HG03060 (cell line): ENCODE measurements around the gene SLC39A11.

Source experiments
- ATAC-seq: cut with Tn5 transposase; IDR thresholded peaks from one replicate; pipeline ENCODE4 v1.9.1; 2021; ENCODE audit warnings: low read depth, moderate number of reproducible peaks; ENCODE audit not compliant: unreplicated experiment

Gene SLC39A11

DNA sequence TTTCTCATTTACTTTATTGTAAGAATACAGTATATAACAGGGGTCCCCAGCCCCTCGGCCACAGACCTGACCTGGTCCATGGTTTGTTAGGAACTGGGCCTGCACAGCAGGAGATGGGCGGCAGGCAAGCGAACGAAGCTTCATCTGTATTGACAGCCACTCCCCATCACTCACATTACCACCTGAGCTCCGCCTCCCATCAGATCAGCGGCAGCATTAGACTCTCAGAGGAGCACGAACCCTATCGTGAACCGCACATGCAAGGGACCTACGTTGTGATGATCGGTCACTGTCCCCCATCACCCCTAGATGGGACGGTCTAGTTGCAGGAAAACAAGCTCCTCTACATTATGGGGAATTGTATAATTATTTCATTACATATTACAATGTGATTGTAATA is 410.6 kb downstream of the SLC39A11 start:
- no peak for ATAC-seq

DNA sequence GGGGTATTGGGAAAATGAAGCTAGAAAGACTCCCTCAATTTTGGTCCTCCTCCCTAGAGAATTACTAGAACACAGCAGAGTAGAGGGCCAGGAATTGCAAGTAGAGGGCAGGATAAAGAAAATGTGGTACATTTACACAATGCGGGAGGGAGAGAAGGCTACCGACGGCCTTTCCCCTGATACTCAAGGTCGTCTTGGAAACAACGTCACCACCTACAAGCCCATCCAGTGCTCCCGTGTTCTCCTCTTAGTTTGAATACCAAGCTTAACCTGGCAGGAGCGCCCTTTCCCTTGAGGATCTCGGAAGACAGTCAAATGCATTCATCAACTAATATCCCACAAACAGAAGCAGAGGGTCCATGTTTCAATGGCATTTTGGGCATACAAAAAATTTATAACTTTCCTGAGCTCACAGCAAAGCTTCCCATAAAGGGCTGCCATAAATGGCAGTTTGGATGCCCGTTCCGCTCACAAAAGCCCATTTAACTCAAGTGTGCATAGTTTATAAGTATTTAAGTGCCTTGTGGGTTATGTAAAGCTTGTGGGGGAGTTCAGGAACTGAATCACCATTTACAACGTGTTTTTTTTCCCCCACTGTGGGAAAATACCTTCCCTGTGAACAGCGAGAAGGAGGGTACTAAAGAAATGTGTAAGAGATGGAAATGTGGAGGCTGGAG is 414.6 kb downstream of the SLC39A11 start:
- no peak for ATAC-seq

DNA sequence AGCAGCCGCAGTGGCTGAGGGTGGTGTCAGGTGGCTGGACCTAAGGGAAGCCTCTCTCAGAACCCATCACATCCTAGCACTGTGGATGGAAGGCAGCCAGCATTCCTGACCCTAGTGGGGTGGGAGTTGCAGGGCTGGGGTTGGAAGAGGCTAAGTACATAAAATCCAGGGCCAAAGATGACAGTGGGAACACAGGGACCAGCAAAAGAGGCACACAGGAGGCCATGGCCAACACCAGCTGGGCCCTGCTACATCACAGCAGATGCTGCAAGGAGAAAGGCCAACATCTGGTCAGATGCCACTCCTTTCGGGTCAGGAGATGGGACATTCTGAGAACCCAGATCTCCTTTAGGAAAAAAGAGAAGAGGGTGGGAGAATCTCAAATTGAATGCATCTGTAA is 415.4 kb downstream of the SLC39A11 start:
- ATAC-seq, result no peak

DNA sequence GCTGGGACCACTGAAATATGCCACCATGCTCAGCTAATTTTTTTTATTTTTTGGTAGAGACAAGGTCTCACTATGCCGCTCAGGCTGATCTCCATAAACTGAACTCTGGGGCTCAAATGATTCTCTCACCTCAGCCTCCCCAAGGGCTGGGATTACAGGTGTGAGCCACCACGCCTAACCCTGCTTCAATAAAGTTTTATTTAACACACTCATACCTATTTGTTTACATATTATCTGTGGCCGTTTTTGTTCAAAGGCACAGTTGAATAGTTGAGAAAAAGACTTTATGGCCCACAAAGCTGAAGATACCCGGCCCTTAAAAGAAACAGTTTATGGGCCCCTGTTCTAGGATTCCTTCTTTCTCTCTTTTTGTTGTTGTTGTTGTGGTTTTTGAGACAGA is 419.8 kb downstream of the SLC39A11 start:
- no peak for ATAC-seq

DNA sequence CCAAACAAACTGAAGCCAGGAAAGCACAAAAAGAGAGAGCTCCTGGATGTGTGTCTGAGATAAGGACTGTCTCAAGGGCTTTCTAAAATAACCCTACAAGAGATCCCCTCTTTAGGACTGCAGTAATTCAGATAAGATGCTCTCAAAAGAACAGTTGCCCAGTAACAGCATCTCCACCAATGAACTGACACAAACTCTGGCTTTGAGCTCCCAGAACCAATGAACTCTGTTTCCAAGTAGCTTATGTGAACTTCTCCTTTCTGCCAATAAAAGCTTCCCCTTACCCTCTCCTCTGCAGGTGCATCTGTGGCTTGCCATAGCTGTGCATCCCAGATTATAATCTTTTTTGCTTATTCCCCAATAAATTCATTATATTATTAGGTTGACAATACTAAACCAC is 421.5 kb downstream of the SLC39A11 start:
- no peak for ATAC-seq

DNA sequence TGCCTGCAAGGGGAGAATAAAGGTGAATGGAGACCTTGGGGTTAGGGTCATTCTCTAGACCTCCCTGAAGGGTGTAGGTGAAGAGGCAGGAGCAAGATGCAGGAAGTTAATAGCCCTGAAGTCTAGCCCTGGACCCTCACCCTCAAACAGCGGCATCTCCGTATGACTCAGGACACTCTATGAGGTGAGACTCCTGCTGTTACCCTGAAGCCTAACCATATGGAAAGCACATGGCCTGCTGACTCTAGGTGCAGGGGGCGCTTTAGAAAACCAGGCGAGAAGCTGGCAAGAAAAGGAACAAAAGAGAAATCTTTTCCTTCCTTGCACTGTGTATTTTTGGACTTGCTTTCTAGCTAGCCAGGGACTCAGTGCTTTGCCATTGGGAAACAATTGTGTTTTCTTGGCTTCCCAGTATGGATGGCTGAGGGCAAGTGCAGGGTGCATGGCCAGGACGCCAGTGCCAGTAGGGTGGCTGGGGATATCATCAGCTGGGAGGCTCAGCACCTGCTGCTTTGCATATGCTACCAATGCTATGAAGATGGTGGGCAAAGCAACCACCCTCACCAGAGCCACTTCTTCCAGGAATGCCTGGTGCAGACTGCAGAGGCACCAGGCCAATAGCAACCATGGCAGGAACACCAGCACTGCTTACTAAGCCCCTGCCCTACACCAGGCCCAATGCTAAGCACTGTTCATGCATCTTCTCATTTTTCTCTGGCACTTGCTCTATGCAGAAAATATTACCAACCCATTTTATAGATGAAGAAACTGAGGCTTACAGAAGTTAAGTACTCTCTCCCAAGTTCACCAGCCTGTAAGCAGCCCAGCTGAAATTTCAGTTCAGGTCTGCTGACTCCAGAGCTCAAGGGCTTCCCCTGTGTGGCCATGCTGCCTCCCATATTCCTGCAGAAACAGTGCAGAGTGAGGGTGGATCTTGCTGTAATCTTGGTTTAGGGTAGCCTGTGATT is 425.1 kb downstream of the SLC39A11 start:
- no peak for ATAC-seq

DNA sequence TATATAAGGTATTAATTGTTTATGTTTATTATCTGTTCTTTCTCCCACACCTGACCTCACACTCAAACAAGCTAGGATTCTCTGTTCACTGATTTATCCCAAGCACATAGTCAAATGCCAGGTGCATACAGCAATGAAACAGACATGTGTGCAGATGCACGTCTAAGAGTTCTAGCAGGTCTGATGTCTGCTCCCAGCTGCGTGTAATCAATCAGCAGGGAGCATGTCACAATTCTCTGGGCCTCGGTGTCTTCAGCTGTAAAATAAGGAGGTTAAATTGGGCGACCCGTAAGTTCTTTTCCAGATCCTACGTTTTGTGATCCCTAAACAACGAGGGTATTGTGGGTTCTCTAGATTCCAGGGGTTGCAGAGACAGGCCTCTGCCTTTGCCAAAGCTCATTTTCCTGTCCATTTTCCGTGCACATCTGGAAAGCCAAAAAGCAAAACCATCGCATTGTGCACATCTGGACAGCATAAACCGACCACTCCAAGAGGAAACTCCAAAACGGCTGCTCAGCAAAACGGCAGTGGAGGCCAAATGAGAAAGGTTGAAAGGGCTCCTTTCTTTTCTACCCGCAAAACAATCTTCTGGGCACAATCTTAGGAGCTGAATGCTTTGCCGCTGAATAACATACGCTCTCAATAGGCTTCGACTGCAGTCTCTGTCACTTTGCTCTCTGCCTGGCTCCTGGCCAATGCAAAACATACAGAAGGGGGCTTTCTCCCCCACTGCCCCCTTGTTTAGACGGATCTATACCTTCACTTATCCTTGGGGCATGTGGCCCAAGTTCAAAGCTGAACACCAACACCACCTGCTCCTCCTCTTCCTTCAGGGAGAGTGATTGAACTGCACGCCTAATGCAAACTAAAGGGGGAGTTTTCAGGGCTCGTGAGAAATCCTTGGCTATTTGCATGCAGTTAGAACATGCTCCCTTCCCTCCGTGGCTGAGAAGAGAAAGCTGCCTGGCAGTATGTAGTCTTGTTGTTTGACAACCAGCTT is 426.3 kb downstream of the SLC39A11 start:
- no peak for ATAC-seq

DNA sequence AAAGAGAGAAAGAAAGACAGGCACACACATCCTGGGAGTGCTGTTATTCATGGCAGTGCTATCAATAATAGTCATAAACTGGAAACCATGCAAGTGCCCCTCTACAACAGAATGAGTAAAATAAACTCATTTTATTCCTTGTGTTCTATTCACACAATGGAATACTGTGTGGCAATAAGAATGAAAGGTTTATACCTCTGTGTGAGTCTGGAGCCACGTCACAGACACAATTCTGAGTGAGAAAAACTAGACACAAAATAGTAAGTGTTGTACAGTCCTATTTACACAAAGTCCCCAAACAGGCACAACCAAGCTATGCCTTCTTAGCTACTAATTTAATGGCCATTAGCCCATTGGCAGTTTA is 429.7 kb downstream of the SLC39A11 start:
- no peak for ATAC-seq

DNA sequence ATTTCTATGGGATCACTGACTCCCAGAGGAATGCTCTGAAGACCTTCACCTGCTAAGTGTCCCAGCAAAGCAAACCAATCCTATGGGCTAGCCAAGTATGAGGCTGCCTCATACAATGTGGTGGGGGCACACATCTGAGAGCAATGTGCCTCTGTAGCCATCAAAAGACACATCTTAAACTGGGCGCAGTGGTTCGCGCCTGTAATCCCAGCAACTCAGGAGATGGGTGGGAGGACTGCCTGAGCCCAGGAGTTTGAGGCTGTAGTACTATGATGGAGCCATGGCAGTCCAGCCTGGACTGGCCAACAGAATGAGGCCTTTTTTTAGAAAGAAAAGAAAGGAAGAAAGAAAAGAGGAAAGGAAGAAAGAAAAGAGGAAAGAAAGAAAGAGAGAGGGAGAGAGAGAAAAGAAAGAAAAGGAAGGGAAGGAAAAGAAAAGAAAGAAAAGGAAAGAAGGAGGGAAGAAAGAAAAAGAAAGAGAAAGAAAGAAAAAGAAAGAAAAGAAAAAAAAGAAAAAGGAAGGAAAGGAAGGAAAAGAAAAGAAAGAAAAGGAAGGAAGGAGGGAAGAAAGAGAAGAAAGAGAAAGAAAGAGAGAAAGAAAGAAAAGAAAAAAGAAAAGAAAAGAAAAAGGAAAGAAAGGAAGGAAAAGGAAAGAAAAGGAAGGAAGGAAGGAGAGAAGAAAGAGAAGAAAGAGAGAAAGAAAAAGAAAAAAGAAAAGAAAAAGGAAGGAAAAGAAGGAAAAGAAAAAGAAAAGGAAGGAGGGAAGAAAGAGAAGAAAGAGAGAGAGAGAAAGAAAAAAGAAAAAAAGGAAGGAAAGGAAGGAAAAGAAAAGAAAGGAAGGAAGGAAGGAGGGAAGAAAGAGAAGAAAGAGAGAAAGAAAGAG is 430.3 kb downstream of the SLC39A11 start:
- no peak for ATAC-seq

DNA sequence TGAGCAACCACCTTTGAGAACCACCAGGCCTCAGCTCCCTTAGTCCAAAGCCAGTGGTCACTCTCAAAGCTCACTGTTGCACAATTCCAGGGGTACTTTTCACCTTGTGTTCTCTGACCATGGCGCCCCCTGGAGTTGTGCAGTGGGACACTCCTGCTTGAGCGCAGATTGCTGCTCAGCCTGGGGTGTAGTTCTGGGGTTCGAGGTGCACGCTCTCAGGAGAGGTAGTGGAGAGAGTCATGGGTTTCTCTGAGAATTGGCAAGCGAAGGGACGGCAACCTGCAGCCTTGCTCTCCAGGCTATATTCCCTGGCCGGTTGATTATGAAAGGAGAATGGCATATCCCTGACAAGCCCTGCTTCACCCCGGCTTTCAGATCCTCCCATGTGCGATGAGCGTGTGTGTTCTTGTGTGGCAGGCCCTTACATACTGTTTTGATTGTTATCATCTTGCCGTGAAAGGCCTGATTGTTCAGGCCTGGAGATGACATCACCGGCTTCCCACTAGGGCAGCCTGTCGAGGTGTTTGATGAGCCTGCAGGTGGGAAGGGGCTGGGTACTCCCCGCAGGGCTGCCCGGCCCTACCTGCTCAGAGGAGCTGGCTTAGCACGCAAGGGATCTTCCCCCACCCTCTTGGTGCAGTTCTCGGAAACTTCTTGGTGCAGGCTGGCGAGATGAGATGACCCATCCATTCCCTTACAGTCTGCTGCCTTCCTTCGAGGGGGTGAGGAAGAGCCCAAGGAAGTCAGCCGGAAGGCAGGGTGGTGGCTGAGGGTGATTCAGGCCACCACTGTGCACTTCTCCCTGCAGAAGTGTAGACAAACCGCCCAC is 431.2 kb downstream of the SLC39A11 start:
- ATAC-seq, result no peak

DNA sequence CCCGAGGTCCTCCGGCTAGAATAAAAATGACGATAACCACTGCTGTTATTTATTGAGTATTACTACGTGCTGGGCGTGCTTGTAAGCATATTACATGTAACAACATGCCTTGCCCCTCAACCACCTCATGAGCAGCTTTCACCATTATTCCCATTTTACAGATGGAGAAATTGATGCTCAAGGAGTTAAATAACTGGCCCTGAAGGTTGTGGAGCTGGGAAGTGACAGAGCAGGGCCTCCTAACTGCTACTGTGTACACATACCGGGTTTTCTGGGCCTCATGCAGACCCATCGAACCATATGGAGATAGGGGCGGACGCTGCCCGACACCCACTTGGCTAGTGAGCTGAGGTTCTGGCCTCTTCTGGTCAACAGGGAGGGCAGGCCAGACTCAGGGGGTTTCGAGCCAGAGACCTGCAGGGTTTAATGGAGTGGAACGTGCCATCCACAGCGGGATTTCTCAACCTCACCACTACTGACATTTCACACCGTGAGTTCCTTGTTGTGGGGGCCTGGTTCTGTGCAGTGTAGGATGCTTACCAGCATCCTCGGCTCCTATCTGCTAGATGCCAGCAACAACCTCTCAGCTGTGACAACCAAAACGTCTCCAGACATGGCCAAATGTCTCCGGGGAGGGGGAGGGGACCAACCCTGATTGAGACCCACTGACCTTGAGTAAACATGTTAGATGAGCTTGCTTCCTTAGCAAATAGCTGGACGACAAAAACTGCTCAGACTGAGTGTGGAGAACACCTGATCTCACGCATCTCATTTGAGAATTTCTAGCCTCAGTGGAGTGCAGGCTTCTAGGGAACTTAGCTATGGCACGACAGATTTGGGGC is 432.0 kb downstream of the SLC39A11 start:
- ATAC-seq, result no peak

DNA sequence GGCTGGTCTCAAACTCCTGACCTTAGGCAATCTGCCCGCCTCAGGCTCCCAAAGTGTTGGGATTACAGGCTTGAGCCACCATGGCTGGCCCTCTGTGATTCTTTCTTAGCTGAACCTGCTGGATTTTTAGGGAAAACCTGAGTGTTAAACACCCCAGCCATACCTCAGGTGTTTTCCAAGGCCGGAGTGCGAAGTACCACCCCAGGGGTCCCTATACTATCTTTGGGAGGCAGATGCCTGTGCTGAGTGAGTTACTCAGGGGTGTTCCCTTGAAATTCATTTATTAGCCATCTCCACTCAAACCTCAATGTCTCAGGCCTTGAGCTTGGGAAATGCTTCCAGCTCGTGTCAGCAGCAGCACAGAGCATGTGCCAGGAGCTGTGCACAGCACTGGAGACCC is 432.7 kb downstream of the SLC39A11 start:
- no peak for ATAC-seq

DNA sequence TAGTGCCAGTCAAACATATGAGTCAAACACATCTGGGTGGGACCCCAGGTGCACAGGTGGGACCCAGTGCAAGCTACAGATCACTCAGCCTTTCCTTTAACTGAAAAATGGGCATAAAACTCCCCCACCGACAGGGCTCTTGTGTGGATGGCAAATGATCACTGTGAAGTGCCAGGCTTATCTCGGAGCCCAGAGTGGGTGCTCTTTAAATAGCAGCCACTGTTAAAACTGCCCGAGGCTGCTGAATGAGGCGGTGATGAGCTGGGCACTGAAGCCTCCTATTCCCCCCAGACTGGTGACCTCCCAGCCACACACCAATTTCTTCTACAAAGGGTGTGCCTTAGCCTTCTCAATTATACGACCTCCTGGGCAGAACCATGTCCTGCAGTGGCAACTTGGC is 433.8 kb downstream of the SLC39A11 start:
- no peak for ATAC-seq

DNA sequence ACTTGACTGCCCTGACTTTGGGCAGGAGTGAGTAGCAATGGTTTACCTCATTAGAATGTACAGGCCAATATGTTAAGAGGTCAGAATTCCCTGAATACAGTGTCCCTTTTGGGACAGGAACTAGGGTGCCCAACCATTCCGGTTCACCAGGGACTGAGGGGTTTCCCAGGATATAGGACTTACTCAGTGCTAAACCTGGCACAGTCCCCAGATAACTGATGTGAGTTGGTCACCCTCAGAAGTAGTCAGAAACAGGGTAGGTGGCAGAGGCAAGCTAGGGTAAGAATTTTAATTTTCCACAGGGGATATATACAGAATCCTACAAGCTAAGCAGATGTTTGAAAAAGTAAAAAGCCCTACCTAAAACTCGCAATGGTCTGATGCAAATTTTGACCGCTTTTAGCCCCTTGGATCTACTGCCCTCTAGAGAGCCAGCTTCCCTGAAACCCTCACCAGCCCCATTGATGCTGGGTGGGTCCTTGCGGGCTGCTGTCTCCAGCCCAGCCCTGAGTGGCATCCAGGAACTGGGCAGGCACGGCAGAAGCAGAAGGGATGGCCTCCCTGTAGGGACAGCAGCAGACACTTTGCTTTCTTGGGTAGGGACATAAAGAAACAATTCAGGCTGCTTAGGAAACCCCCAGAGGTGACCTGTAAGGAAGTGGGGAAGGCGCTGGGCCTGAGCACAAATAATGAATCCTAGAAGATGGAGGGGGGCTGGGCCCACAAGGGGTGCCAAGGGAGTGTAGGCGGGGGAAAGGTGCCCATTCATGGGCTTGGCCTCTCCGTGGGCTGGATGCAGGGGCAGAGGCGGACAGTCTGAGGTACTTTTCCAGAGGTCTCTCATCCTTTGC is 434.8 kb downstream of the SLC39A11 start:
- ATAC-seq, result no peak

DNA sequence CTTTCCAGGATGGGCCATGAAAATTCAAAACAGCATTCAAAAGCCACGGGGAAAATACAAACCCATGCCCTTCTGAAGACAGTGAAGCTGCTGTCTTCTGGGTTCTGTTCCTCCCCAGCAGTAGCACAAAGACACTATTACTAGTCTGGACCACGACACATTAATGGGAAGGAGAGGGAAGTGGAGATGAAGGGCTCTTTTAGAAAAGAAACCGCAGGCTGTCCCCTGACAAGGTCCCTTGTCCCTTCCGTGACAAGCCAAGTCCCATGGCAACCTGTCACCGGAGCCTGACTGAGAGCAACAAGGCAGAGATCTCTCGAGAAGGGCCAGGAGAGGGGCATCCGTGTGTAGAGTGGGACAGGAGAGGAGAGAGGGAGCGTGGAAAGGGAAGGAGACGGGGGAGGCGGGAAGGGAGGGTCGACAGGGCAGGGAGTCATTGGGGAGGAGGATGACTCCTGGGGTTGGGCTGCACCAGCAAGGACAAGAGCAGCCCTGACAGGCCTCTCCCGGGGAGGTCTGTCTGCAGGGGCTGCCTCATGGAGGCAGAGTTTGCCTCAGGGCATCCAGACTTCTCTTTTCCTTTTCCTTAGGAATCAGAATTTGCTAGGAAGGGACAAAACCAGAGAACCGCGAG is 436.2 kb downstream of the SLC39A11 start:
- ATAC-seq, result no peak

DNA sequence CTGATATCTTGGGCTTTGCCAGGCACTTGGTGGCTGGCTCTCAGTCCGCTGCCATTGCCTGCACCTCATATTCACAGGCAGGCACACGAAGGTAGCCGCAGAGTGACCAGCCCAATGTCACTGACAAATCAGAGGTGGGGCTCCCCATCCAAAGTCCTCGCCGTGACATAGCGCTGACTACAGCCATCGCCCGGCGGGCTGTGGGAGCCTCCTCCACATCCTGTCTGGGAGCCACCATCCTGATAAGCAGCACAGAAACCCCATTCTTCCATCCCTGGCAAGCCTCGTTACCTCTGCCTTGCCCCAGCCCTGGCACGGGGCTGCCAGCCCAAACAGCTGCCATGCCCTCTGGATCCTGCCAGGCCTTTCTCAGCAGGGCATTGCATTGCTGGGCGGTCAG is 437.8 kb downstream of the SLC39A11 start:
- ATAC-seq, result no peak

DNA sequence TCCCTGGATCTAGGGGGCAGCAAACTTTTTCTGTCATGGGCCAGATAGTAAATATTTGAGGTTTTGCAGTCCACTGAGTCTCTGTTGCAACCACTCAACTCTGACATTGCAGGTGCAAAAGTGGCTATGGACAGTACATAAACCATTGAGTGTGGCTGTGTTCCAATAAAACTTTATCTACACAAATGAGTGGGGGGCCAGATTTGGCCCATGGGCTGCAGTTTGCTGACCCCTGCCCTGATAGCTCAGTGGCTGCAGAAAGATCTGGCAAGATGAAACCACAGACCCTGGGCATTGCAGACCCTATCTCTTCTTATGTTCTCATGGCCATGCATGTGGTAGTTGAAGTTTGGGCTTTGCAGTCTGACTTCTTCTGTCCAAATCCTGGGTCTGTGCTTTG is 440.5 kb downstream of the SLC39A11 start:
- ATAC-seq, result no peak
